Measurements from ENCODE around the gene MAP3K14. TPM values are rescaled to one million over a fixed set of nuclear protein-coding genes. Genes with fewer than 3 reads are reported as not detected.

The MAP3K14 gene
- total and polyA plus RNA-seq, 10 of the 15 experiments (the other 5 are each of a cell fraction or from before 2014, with no cell fraction given), result 2.1 to 33.3 (median 19.7) TPM

DNA sequence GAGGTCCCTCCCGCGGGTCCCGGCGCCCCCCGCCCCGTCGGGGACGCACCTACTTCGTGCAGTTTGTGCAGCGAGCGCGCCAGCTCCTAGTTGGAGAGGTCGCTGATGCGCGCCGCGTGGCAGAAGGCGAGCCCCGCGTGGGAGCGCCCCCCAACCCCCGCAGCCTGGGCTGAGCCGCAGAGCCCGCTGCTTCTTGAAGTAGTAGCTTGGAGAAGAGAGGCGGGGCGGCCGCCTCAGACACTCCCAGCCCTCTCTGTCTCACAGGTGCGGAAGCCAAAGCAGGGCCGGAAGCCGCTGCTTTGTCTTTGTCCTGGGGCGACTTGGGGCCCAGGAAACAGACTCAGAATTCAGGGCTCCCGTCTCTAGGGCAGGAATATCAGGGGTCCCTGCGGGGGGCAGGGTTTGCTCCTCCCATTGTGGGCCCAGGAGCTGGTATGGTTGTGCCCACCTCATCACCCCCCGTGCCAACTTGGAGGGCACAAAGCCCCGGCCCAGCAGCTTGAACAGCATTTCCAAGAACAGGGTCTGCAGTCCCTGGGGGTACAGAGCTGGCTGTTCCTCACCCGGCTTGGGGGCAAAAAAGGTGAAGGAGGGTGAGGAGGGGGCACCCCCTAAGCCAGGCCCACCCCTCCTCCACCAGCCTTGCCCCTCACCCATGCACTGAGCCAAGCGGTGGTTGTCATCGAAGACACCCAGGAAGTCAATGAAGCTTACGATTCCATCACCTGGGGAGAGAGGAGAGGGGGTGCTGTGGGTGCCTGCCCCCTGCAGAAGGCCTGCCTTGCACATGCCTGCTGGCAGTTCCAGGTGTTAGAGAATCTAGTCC lies 68.5 kb downstream of the MAP3K14 start (continued):
- TF ChIP-seq IKZF2 (IDR thresholded peaks at IDR 0.05), result no peak
- TF ChIP-seq ZNF384 (IDR thresholded peaks at IDR 0.05; ENCODE audit: borderline replicate concordance, low read depth, low read length), result no peak
- TF ChIP-seq EGR1 (IDR thresholded peaks at IDR 0.05; ENCODE audit: borderline replicate concordance in 1 of 2, low read depth in 2 of 2, low read length in 2 of 2), result peak in 1 of 2 experiments; percentile 59; a peak in 1 of 3 replicates
- TF ChIP-seq HCFC1 (IDR thresholded peaks at IDR 0.05; ENCODE audit: low read length), result no peak
- no peak for TF ChIP-seq SIX5 (IDR thresholded peaks at IDR 0.05; ENCODE audit: low read depth, low read length, severe bottlenecking)
- TF ChIP-seq, protein P1, sequence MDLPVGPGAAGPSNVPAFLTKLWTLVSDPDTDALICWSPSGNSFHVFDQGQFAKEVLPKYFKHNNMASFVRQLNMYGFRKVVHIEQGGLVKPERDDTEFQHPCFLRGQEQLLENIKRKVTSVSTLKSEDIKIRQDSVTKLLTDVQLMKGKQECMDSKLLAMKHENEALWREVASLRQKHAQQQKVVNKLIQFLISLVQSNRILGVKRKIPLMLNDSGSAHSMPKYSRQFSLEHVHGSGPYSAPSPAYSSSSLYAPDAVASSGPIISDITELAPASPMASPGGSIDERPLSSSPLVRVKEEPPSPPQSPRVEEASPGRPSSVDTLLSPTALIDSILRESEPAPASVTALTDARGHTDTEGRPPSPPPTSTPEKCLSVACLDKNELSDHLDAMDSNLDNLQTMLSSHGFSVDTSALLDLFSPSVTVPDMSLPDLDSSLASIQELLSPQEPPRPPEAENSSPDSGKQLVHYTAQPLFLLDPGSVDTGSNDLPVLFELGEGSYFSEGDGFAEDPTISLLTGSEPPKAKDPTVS (IDR thresholded peaks at IDR 0.05; ENCODE audit: low read depth, low read length), result no peak
- no peak for TF ChIP-seq TCF7 (IDR thresholded peaks at IDR 0.05; ENCODE audit: borderline replicate concordance)
- peak; percentile 34; the same call in 1 of the 2 replicates for TF ChIP-seq MXI1 (IDR thresholded peaks at IDR 0.05; ENCODE audit: low read depth, low read length)
- peak; percentile 33; the same call in 1 of the 2 replicates for TF ChIP-seq PML (IDR thresholded peaks at IDR 0.05; ENCODE audit: low read length)
- TF ChIP-seq RELA (IDR thresholded peaks at IDR 0.05; ENCODE audit: borderline replicate concordance, partially characterized antibody), result no peak
- no peak for TF ChIP-seq RB1 (IDR thresholded peaks at IDR 0.05; ENCODE audit: borderline replicate concordance)
- TF ChIP-seq RCOR1 (conservative IDR thresholded peaks at IDR 0.05; ENCODE audit: low read depth, low read length), result no peak
- no peak for TF ChIP-seq ZNF217 (IDR thresholded peaks at IDR 0.05)
- TF ChIP-seq YBX1 (IDR thresholded peaks at IDR 0.05), result no peak
- TF ChIP-seq, protein P2, sequence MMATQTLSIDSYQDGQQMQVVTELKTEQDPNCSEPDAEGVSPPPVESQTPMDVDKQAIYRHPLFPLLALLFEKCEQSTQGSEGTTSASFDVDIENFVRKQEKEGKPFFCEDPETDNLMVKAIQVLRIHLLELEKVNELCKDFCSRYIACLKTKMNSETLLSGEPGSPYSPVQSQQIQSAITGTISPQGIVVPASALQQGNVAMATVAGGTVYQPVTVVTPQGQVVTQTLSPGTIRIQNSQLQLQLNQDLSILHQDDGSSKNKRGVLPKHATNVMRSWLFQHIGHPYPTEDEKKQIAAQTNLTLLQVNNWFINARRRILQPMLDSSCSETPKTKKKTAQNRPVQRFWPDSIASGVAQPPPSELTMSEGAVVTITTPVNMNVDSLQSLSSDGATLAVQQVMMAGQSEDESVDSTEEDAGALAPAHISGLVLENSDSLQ (IDR thresholded peaks at IDR 0.05), result no peak
- TF ChIP-seq WRNIP1 (IDR thresholded peaks at IDR 0.05; ENCODE audit: borderline replicate concordance, low read depth, low read length), result no peak
- TF ChIP-seq, protein P3, sequence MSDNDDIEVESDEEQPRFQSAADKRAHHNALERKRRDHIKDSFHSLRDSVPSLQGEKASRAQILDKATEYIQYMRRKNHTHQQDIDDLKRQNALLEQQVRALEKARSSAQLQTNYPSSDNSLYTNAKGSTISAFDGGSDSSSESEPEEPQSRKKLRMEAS (IDR thresholded peaks at IDR 0.05; ENCODE audit: low read depth, low read length), result peak; percentile 43
- TF ChIP-seq GABPA (IDR thresholded peaks at IDR 0.05; ENCODE audit: low read depth), result 0 out of 2 replicates have a peak, but pooled peaks have one; percentile 29
- no peak for TF ChIP-seq NFYB (IDR thresholded peaks at IDR 0.05; ENCODE audit: insufficient read depth, low read depth, low read length)
- TF ChIP-seq ZBTB4 (CRISPR knock-in tag; IDR thresholded peaks at IDR 0.05), result no peak
- no peak for TF ChIP-seq ATF7 (IDR thresholded peaks at IDR 0.05; ENCODE audit: low read depth)
- TF ChIP-seq, protein P4, sequence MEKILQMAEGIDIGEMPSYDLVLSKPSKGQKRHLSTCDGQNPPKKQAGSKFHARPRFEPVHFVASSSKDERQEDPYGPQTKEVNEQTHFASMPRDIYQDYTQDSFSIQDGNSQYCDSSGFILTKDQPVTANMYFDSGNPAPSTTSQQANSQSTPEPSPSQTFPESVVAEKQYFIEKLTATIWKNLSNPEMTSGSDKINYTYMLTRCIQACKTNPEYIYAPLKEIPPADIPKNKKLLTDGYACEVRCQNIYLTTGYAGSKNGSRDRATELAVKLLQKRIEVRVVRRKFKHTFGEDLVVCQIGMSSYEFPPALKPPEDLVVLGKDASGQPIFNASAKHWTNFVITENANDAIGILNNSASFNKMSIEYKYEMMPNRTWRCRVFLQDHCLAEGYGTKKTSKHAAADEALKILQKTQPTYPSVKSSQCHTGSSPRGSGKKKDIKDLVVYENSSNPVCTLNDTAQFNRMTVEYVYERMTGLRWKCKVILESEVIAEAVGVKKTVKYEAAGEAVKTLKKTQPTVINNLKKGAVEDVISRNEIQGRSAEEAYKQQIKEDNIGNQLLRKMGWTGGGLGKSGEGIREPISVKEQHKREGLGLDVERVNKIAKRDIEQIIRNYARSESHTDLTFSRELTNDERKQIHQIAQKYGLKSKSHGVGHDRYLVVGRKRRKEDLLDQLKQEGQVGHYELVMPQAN (conservative IDR thresholded peaks at IDR 0.05), result peak; percentile 43

All from GM12878 (cell line).